HCT116 (cell line): ENCODE data around the gene HIVEP3. TPM values are rescaled to one million over a fixed set of nuclear protein-coding genes. Genes with fewer than 3 reads are reported as not detected.
"Not testable (repeated sequence)": the region's sequence is repeated elsewhere in the genome, so short reads cannot be mapped to it uniquely, and the experiment has no call there.

ENCODE experiments used
- ATAC-seq: fragments of 200-7000 bp; cut with Tn5 transposase; 2 replicates; pipeline ENCODE4 v1.9.1; 2020; ENCODE audit warnings: mild to moderate bottlenecking, moderate library complexity
- BruUV-seq: library from RNA; stranded (reverse); fragments of 400-500 nt; replicated peaks from 2 replicates; lab custom pipeline; 2021; lab: Mats Ljungman, UMichigan
- CTCF ChIA-PET: fragments of 300-600 bp; sonication (Branson Sonifier 250); formaldehyde crosslinking; loops from one replicate; lab custom pipeline; 2021; ENCODE audit warnings: antibody characterized with exemption; lab: Charles Lee
- POLR2A ChIA-PET: fragments of 300-600, 350-600 bp; sonication (Branson Sonifier 250); formaldehyde crosslinking; loops from one replicate; lab custom pipeline; 2021; ENCODE audit warnings: antibody characterized with exemption; lab: Charles Lee
- RAD21 ChIA-PET, 2 experiments: fragments of 300-600 bp; sonication (Branson Sonifier 250); formaldehyde crosslinking; loops; one replicate each; lab custom pipeline; 2023; ENCODE audit warnings: low total read pairs in 2 of 2; ENCODE audit not compliant: uncharacterized antibody in 2 of 2, unreplicated experiment in 2 of 2, low non-redundant PET in 1 of 2; lab: Charles Lee
- DNase-seq: peaks from one replicate; pipeline ENCODE4 v3.0.0-alpha.2; 2010; ENCODE audit warnings: low read depth, low spot score
- H2AFZ ChIP-seq: fragments of 200-600 bp; shearing (Covaris generic), sonication (generic); 2 replicates; pipeline ENCODE4 v1.6.1; 2017; ENCODE audit warnings: low read depth, mixed run types, mixed read lengths, antibody characterized with exemption, low read length; ENCODE audit not compliant: poor library complexity, severe bottlenecking
- H3K27ac ChIP-seq: 2 replicates; pipeline ENCODE4 v1.5.1; 2012; ENCODE audit warnings: low read depth, low read length
- H3K27me3 ChIP-seq: fragments of 200-600 bp; sonication (generic); 2 replicates; pipeline ENCODE4 v1.6.1; 2016; ENCODE audit warnings: mixed run types, low read length, mixed read lengths; ENCODE audit not compliant: insufficient read depth
- H3K36me3 ChIP-seq, 2 experiments: fragments of 200-500 bp in 1 of 2; fragments of 200-600 bp in 1 of 2; sonication (Bioruptor generic) in 1 of 2; sonication (generic) in 1 of 2; 2 replicates each; pipeline versions ENCODE4 v1.5.1 to v1.6.1; 2014 to 2016; ENCODE audit warnings: low read length in 2 of 2, inconsistent platforms in 1 of 2, mixed read lengths in 1 of 2, mixed run types in 1 of 2; ENCODE audit not compliant: insufficient read depth in 2 of 2, control insufficient read depth in 1 of 2
- H3K4me1 ChIP-seq, 2 experiments: fragments of 200-600 bp in 1 of 2; sonication (generic) in 1 of 2; 2 replicates each; pipeline versions ENCODE4 v1.5.1 to v1.6.1; 2012 to 2017; ENCODE audit warnings: low read length in 2 of 2, inconsistent platforms in 1 of 2, mild to moderate bottlenecking in 1 of 2, mixed read lengths in 1 of 2, mixed run types in 1 of 2, moderate library complexity in 1 of 2; ENCODE audit not compliant: insufficient read depth in 2 of 2, control insufficient read depth in 1 of 2
- H3K4me2 ChIP-seq: fragments of 200-600 bp; sonication (generic); 2 replicates; pipeline ENCODE4 v1.6.1; 2017; ENCODE audit warnings: mixed run types, low read length, mixed read lengths
- H3K4me3 ChIP-seq, 2 experiments: fragments of 200-600 bp in 1 of 2; sonication (generic) in 1 of 2; replicated peaks in 1 of 2; 2 replicates each; pipeline ENCODE4 v1.5.1; 2011 to 2016; ENCODE audit warnings: low read length in 2 of 2, control low read depth in 1 of 2, low read depth in 1 of 2, mild to moderate bottlenecking in 1 of 2, mixed read lengths in 1 of 2, mixed run types in 1 of 2
- H3K79me2 ChIP-seq: fragments of 200-600 bp; sonication (generic); 2 replicates; pipeline ENCODE4 v1.6.1; 2017; ENCODE audit warnings: mild to moderate bottlenecking, mixed run types, low read length, moderate library complexity, mixed read lengths; ENCODE audit not compliant: insufficient read depth
- H3K9ac ChIP-seq: fragments of 200-600 bp; sonication (generic); 2 replicates; pipeline ENCODE4 v1.6.1; 2016; ENCODE audit warnings: low read length, mixed read lengths
- H3K9me2 ChIP-seq: fragments of 200-600 bp; sonication (generic), shearing (Covaris generic); 2 replicates; pipeline ENCODE4 v1.6.1; 2017; ENCODE audit warnings: mixed run types, mild to moderate bottlenecking, moderate library complexity; ENCODE audit not compliant: insufficient read depth
- H3K9me3 ChIP-seq, 2 experiments: fragments of 200-500 bp in 1 of 2; fragments of 200-600 bp in 1 of 2; sonication (Bioruptor generic) in 1 of 2; sonication (generic) in 1 of 2; 2 replicates each; pipeline ENCODE4 v1.6.1; 2014 to 2017; ENCODE audit warnings: low read length in 2 of 2, mixed read lengths in 2 of 2, inconsistent platforms in 1 of 2, low read depth in 1 of 2, mild to moderate bottlenecking in 1 of 2, mixed run types in 1 of 2, moderate library complexity in 1 of 2; ENCODE audit not compliant: control insufficient read depth in 1 of 2, insufficient read depth in 1 of 2
- H4K20me1 ChIP-seq: fragments of 200-600 bp; sonication (generic), shearing (Covaris generic); 2 replicates; pipeline ENCODE4 v1.6.1; 2017; ENCODE audit warnings: mixed run types, mild to moderate bottlenecking, moderate library complexity; ENCODE audit not compliant: insufficient read depth
- CBX3 ChIP-seq: IDR thresholded peaks from 2 replicates; pipeline ENCODE4 v1.6.1; 2012; ENCODE audit warnings: low read depth
- CEBPB ChIP-seq: IDR thresholded peaks from 2 replicates; pipeline ENCODE4 v1.6.1; 2012; ENCODE audit warnings: low read depth
- ELF1 ChIP-seq: IDR thresholded peaks from 2 replicates; pipeline ENCODE4 v1.6.1; 2012; ENCODE audit warnings: low read depth, borderline replicate concordance
- EZH2 ChIP-seq: fragments of 200-600 bp; sonication (generic); IDR thresholded peaks from 2 replicates; pipeline ENCODE4 v1.6.1; 2017; ENCODE audit warnings: antibody characterized with exemption, mixed run types
- JUND ChIP-seq: IDR thresholded peaks from 2 replicates; pipeline ENCODE4 v1.6.1; 2012
- POLR2AphosphoS5 ChIP-seq: IDR thresholded peaks from 2 replicates; pipeline ENCODE4 v1.6.1; 2011; ENCODE audit warnings: mild to moderate bottlenecking, low read depth, low read length, moderate library complexity
- RAD21 ChIP-seq: IDR thresholded peaks from 2 replicates; pipeline ENCODE4 v1.6.1; 2012; ENCODE audit warnings: low read depth, mild to moderate bottlenecking
- SIN3A ChIP-seq: IDR thresholded peaks from 2 replicates; pipeline ENCODE4 v1.6.1; 2012; ENCODE audit warnings: low read depth
- SP1 ChIP-seq: IDR thresholded peaks from 2 replicates; pipeline ENCODE4 v1.6.1; 2012; ENCODE audit warnings: low read depth
- TCF7L2 ChIP-seq: IDR thresholded peaks from 2 replicates; pipeline ENCODE4 v1.7.0; 2011; ENCODE audit warnings: borderline replicate concordance, inconsistent platforms; ENCODE audit not compliant: insufficient read depth, insufficient read length; ENCODE audit errors: extremely low read depth
- ZFX ChIP-seq: fragments of 450-650 bp; IDR thresholded peaks from 2 replicates; pipeline ENCODE4 v1.6.1; 2017
- ZNF274 ChIP-seq: fragments of 200-500 bp; sonication (Bioruptor generic); IDR thresholded peaks from 2 replicates; pipeline ENCODE4 v1.6.1; 2014; ENCODE audit warnings: mild to moderate bottlenecking, low read depth, low read length, inconsistent platforms
- intact Hi-C: fragments of 100-400 bp; cut with micrococcal nuclease; formaldehyde crosslinking; loops from 2 replicates; pipeline ENCODE4 v1.10.0; 2022
- total RNA-seq: library from RNA; stranded (reverse); gene quantifications from one replicate; pipeline ENCODE4 v1.2.1, GENCODE V29; 2021; ENCODE audit not compliant: unreplicated experiment
- TF ChIP-seq, protein P1 (sequence below): IDR thresholded peaks from 2 replicates; pipeline ENCODE4 v1.6.1; 2012
- TF ChIP-seq, protein P2 (sequence below), 3 experiments: fragments of 200-600 bp in 1 of 3; sonication (generic) in 1 of 3; IDR thresholded peaks in 2 of 3; conservative IDR thresholded peaks in 1 of 3; 2 replicates each; pipeline ENCODE4 v1.5.1; 2012 to 2017; ENCODE audit warnings: low read depth in 2 of 3, low read length in 2 of 3, antibody characterized with exemption in 1 of 3, borderline replicate concordance in 1 of 3, control low read depth in 1 of 3, mild to moderate bottlenecking in 1 of 3, mixed read lengths in 1 of 3, mixed run types in 1 of 3, moderate library complexity in 1 of 3; ENCODE audit not compliant: insufficient read depth in 1 of 3
- TF ChIP-seq, protein P3 (sequence below): IDR thresholded peaks from 2 replicates; pipeline ENCODE4 v1.6.1; 2012
- TF ChIP-seq, protein P4 (sequence below): IDR thresholded peaks from 2 replicates; pipeline ENCODE4 v1.6.1; 2012; ENCODE audit warnings: low read depth

HIVEP3 gene
- total RNA-seq, 1 experiment from 2014 or later, result 7.1 TPM

DNA sequence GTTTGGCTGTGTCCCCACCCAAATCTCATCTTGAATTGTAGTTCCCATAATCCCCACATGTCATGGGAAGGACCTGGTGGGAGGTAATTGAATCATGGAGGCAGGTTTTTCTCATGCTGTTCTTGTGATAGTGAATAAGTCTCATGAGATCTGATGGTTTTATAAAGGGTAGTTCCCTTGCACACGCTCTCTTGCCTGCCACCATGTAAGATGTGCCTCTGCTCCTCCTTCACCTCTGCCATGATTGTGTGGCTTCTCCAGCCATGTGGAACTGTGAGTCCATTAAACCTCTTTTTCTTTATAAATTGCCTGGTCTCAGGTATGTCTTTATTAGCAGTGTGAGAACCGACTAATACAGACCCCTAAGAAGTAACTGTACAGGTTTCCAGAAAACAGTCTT is 2.5 kb upstream of the HIVEP3 start:
- H3K36me3 ChIP-seq, RAD21 ChIA-PET, BruUV-seq, CTCF ChIA-PET, ATAC-seq, H2AFZ ChIP-seq, H3K9me2 ChIP-seq, H3K27me3 ChIP-seq, H3K9ac ChIP-seq, POLR2A ChIA-PET, DNase-seq, H3K79me2 ChIP-seq, H4K20me1 ChIP-seq, H3K9me3 ChIP-seq, H3K4me3 ChIP-seq, intact Hi-C loops, H3K27ac ChIP-seq: not testable (repeated sequence)
- Histone ChIP-seq H3K4me2 (peak overlapping the region; percentile 63), H3K4me1 (peaks cover 27 to 50% of the 10 kb centered on the region in 2 experiments)

DNA sequence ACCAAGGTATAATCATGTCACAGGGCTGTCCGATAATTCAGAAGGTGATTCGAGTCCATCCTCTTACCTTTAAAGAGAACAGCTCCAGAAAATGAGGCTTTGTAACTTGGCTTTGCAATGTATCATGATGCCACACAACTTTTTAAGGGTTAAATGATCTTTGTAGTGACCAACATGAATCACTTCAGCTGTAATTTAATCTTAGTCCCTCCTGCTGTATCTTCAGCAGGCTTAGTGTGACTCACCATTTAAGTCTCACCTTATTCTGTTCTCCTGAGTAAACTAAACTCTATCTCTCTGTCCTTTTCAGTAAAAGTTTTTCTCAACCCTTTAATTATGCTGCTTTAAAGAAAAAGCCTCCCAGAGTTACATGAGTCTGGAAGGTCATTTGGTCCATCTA is 1.9 kb upstream of the HIVEP3 start:
- Histone ChIP-seq H3K9me3 (peaks cover 0 to 3% of the 10 kb centered on the region in 2 experiments; a peak in 1 of 4 replicates), H3K27ac (peak overlapping the region; percentile 45; the same call in 1 of the 2 replicates), H2AFZ (peak overlapping the region; percentile 37), H3K79me2 (no peaks in the 10 kb centered on the region), H3K9me2 (no peaks in the 10 kb centered on the region), H3K4me2 (peak overlapping the region; percentile 63), H4K20me1 (no peaks in the 10 kb centered on the region), H3K27me3 (no peaks in the 10 kb centered on the region), H3K9ac (no peak overlapping the region), H3K36me3 (no peaks in the 10 kb centered on the region), H3K4me3 (peak overlapping the region in 1 of 2 experiments; percentile 27; a peak in 2 of 4 replicates), H3K4me1 (peaks cover 33 to 56% of the 10 kb centered on the region in 2 experiments)
- DNase-seq (no peak), ATAC-seq (peak; percentile 23)
- no TSS peak for BruUV-seq
- ChIA-PET CTCF (no interaction called here), RAD21 (no interaction called here), POLR2A (no interaction called here)
- intact Hi-C loops, result no loop called here
- peak; percentile 74 for TF ChIP-seq SP1
- TF ChIP-seq, protein P1, sequence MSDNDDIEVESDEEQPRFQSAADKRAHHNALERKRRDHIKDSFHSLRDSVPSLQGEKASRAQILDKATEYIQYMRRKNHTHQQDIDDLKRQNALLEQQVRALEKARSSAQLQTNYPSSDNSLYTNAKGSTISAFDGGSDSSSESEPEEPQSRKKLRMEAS, result peak; percentile 53; the same call in 1 of the 2 replicates
- TF ChIP-seq, protein P2, sequence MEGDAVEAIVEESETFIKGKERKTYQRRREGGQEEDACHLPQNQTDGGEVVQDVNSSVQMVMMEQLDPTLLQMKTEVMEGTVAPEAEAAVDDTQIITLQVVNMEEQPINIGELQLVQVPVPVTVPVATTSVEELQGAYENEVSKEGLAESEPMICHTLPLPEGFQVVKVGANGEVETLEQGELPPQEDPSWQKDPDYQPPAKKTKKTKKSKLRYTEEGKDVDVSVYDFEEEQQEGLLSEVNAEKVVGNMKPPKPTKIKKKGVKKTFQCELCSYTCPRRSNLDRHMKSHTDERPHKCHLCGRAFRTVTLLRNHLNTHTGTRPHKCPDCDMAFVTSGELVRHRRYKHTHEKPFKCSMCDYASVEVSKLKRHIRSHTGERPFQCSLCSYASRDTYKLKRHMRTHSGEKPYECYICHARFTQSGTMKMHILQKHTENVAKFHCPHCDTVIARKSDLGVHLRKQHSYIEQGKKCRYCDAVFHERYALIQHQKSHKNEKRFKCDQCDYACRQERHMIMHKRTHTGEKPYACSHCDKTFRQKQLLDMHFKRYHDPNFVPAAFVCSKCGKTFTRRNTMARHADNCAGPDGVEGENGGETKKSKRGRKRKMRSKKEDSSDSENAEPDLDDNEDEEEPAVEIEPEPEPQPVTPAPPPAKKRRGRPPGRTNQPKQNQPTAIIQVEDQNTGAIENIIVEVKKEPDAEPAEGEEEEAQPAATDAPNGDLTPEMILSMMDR (IDR thresholded peaks at IDR 0.05 in 2 of 3, conservative IDR thresholded peaks at IDR 0.05 in 1 of 3; ENCODE audit: borderline replicate concordance in 1 of 3, insufficient read depth in 1 of 3, low read depth in 2 of 3, low read length in 2 of 3), result no peak
- TF ChIP-seq CBX3, result peak; percentile 49
- TF ChIP-seq EZH2, result no peak
- TF ChIP-seq POLR2AphosphoS5, result no peak
- TF ChIP-seq ELF1, result no peak
- TF ChIP-seq RAD21, result 0 out of 2 replicates have a peak, but pooled peaks have one; percentile 15
- TF ChIP-seq ZFX, result no peak
- TF ChIP-seq SIN3A, result no peak
- no peak for TF ChIP-seq CEBPB
- no peak for TF ChIP-seq TCF7L2
- TF ChIP-seq, protein P3, sequence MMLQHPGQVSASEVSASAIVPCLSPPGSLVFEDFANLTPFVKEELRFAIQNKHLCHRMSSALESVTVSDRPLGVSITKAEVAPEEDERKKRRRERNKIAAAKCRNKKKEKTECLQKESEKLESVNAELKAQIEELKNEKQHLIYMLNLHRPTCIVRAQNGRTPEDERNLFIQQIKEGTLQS, result no peak
- TF ChIP-seq, protein P4, sequence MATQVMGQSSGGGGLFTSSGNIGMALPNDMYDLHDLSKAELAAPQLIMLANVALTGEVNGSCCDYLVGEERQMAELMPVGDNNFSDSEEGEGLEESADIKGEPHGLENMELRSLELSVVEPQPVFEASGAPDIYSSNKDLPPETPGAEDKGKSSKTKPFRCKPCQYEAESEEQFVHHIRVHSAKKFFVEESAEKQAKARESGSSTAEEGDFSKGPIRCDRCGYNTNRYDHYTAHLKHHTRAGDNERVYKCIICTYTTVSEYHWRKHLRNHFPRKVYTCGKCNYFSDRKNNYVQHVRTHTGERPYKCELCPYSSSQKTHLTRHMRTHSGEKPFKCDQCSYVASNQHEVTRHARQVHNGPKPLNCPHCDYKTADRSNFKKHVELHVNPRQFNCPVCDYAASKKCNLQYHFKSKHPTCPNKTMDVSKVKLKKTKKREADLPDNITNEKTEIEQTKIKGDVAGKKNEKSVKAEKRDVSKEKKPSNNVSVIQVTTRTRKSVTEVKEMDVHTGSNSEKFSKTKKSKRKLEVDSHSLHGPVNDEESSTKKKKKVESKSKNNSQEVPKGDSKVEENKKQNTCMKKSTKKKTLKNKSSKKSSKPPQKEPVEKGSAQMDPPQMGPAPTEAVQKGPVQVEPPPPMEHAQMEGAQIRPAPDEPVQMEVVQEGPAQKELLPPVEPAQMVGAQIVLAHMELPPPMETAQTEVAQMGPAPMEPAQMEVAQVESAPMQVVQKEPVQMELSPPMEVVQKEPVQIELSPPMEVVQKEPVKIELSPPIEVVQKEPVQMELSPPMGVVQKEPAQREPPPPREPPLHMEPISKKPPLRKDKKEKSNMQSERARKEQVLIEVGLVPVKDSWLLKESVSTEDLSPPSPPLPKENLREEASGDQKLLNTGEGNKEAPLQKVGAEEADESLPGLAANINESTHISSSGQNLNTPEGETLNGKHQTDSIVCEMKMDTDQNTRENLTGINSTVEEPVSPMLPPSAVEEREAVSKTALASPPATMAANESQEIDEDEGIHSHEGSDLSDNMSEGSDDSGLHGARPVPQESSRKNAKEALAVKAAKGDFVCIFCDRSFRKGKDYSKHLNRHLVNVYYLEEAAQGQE, result no peak
- peak; percentile 74 for TF ChIP-seq JUND
- no peak for TF ChIP-seq ZNF274
